DMS153 treated with DMSO at 0.1 percent for 48 hours (cell line): ENCODE results near the gene MAD1L1.

Experiments used
- DNase-seq: peaks from one replicate; lab custom pipeline; 2025; ENCODE audit not compliant: unreplicated experiment; lab: John Stamatoyannopoulos, UW

Gene MAD1L1

GRCh38 chr7:2106440-2106839, 126.3 kb downstream of the MAD1L1 start:
- DNase-seq: no peak

- no peak for DNase-seq
Measured at GRCh38 chr7:2105917-2106316, 126.8 kb downstream of the MAD1L1 start.

- no peak for DNase-seq
Measured at GRCh38 chr7:2105280-2105679, 127.5 kb downstream of the MAD1L1 start.

- no peak for DNase-seq
Measured at GRCh38 chr7:2104716-2105115, 128.0 kb downstream of the MAD1L1 start.

- DNase-seq: no peak
Measured at GRCh38 chr7:2104107-2104710, 128.5 kb downstream of the MAD1L1 start.

GRCh38 chr7:2103071-2103898, 129.5 kb downstream of the MAD1L1 start:
- no peak for DNase-seq

- no peak for DNase-seq
Measured at GRCh38 chr7:2102375-2102723, 130.4 kb downstream of the MAD1L1 start.

- DNase-seq: no peak
Measured at GRCh38 chr7:2101630-2102374, 130.9 kb downstream of the MAD1L1 start.

GRCh38 chr7:2100278-2101208, 132.2 kb downstream of the MAD1L1 start:
- no peak for DNase-seq

GRCh38 chr7:2099048-2099957, 133.4 kb downstream of the MAD1L1 start:
- no peak for DNase-seq

GRCh38 chr7:2098496-2098895, 134.2 kb downstream of the MAD1L1 start:
- no peak for DNase-seq

GRCh38 chr7:2098056-2098455, 134.7 kb downstream of the MAD1L1 start:
- DNase-seq: no peak

GRCh38 chr7:2097492-2097891, 135.3 kb downstream of the MAD1L1 start:
- no peak for DNase-seq

GRCh38 chr7:2096692-2097387, 135.9 kb downstream of the MAD1L1 start:
- no peak for DNase-seq

- no peak for DNase-seq
Measured at GRCh38 chr7:2095436-2095835, 137.3 kb downstream of the MAD1L1 start.

GRCh38 chr7:2094454-2095045, 138.2 kb downstream of the MAD1L1 start:
- no peak for DNase-seq

- no peak for DNase-seq
Measured at GRCh38 chr7:2093843-2094220, 138.9 kb downstream of the MAD1L1 start.

GRCh38 chr7:2093215-2093842, 139.4 kb downstream of the MAD1L1 start:
- DNase-seq: no peak

GRCh38 chr7:2092279-2092678, 140.5 kb downstream of the MAD1L1 start:
- no peak for DNase-seq
